Upper lobe of left lung (tissue), 4 donors: ENCODE results near the gene ANKRD13B.

Experiments
- POLR2A ChIP-seq, 4 donors: fragments of 450-650 bp; IDR thresholded peaks; one replicate each; pipeline ENCODE4 v1.5.1; 2016 to 2017; ENCODE audit warnings: antibody characterized with exemption in 4 of 4, mild to moderate bottlenecking in 2 of 4
- TF ChIP-seq, protein P1 (sequence below), 6 experiments: fragments of 450-650 bp in 4 of 6; fragments of 200-600 bp in 2 of 6; sonication (generic) in 2 of 6; IDR thresholded peaks; one replicate each; pipeline ENCODE4 v1.5.1; 2016 to 2019; ENCODE audit warnings: antibody characterized with exemption in 6 of 6

GRCh38 chr17:29618272-29619065, 25.5 kb downstream of the ANKRD13B start:
- TF ChIP-seq, protein P1, sequence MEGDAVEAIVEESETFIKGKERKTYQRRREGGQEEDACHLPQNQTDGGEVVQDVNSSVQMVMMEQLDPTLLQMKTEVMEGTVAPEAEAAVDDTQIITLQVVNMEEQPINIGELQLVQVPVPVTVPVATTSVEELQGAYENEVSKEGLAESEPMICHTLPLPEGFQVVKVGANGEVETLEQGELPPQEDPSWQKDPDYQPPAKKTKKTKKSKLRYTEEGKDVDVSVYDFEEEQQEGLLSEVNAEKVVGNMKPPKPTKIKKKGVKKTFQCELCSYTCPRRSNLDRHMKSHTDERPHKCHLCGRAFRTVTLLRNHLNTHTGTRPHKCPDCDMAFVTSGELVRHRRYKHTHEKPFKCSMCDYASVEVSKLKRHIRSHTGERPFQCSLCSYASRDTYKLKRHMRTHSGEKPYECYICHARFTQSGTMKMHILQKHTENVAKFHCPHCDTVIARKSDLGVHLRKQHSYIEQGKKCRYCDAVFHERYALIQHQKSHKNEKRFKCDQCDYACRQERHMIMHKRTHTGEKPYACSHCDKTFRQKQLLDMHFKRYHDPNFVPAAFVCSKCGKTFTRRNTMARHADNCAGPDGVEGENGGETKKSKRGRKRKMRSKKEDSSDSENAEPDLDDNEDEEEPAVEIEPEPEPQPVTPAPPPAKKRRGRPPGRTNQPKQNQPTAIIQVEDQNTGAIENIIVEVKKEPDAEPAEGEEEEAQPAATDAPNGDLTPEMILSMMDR (IDR thresholded peaks at IDR 0.05) = no peak
- TF ChIP-seq POLR2A (IDR thresholded peaks at IDR 0.05) = no peak
